PFSK-1 (cell line): Measurements from ENCODE around the gene FOXJ3.

Experiments used
- FOXP2 ChIP-seq: optimal IDR thresholded peaks from 2 replicates; pipeline ENCODE3; 2011; ENCODE audit warnings: borderline replicate concordance, control low read depth, inconsistent platforms; ENCODE audit not compliant: insufficient read depth; ENCODE audit errors: extremely low read length, extremely low read depth
- POLR2AphosphoS5 ChIP-seq: IDR thresholded peaks from 2 replicates; pipeline ENCODE4 v1.6.1; 2012; ENCODE audit warnings: low read depth, mild to moderate bottlenecking, control low read depth, low read length, moderate library complexity
- REST ChIP-seq, 2 experiments: IDR thresholded peaks; 2 replicates each; pipeline versions ENCODE4 v1.6.1 to v1.8.0; 2011 to 2012; ENCODE audit warnings: low read depth in 2 of 2, low read length in 2 of 2, control low read depth in 1 of 2, inconsistent platforms in 1 of 2, mild to moderate bottlenecking in 1 of 2, moderate library complexity in 1 of 2; ENCODE audit not compliant: insufficient read depth in 1 of 2
- TAF1 ChIP-seq: IDR thresholded peaks from 2 replicates; pipeline ENCODE4 v1.6.1; 2012; ENCODE audit warnings: low read length, control low read depth, borderline replicate concordance; ENCODE audit not compliant: insufficient read depth

- TF ChIP-seq REST (IDR thresholded peaks at IDR 0.05; ENCODE audit: insufficient read depth in 1 of 2, low read depth in 2 of 2, low read length in 2 of 2) (no peak), POLR2AphosphoS5 (no peak), TAF1 (no peak), FOXP2 (no peak)
These were observed 56.0 kb downstream of the FOXJ3 start for GRCh38 chr1:42279055-42279454.
